Testis (tissue), 3 donors: ENCODE results near the gene CENPX. TPM values are rescaled to one million over a fixed set of nuclear protein-coding genes. Genes with fewer than 3 reads are reported as not detected.

Source experiments
- DNase-seq: peaks from one replicate; pipeline ENCODE4 v3.0.0-alpha.2; 2019
- H3K27ac ChIP-seq, 2 donors: fragments of 200-600 bp; sonication (generic); one replicate each; pipeline ENCODE4 v1.5.1; 2019
- H3K27me3 ChIP-seq: fragments of 200-600 bp; sonication (generic); one replicate; pipeline ENCODE4 v1.5.1; 2019
- H3K36me3 ChIP-seq: fragments of 200-600 bp; sonication (generic); one replicate; pipeline ENCODE4 v1.5.1; 2017; ENCODE audit warnings: low read depth; ENCODE audit errors: missing control alignments
- H3K4me1 ChIP-seq: fragments of 200-600 bp; sonication (generic); one replicate; pipeline ENCODE4 v1.5.1; 2019
- H3K4me3 ChIP-seq, 2 donors: fragments of 200-600 bp; sonication (generic); one replicate each; pipeline ENCODE4 v1.5.1; 2017 to 2019
- H3K9me3 ChIP-seq: fragments of 200-600 bp; sonication (generic); one replicate; pipeline ENCODE4 v1.5.1; 2017
- CTCF ChIP-seq, 3 experiments: fragments of 450-650 bp in 2 of 3; fragments of 200-600 bp in 1 of 3; sonication (generic) in 1 of 3; IDR thresholded peaks; one replicate each; pipeline ENCODE4 v1.5.1; 2016 to 2019; ENCODE audit warnings: antibody characterized with exemption in 3 of 3, mild to moderate bottlenecking in 2 of 3, moderate library complexity in 1 of 3
- POLR2A ChIP-seq: fragments of 450-650 bp; IDR thresholded peaks from one replicate; pipeline ENCODE4 v1.6.1; 2017; ENCODE audit warnings: antibody characterized with exemption, mild to moderate bottlenecking, moderate library complexity
- WGBS, 2 donors: methylation state at CpG; one replicate each; pipeline ENCODE4 v1.1.5; 2018; 5-methylcytosine and 5-hydroxymethylcytosine counted together
- intact Hi-C: fragments of 100-400 bp; cut with DNase I; formaldehyde crosslinking; loops from one replicate; pipeline ENCODE4 v1.15.1; 2023; ENCODE audit warnings: low total_unique reads
- polyA plus RNA-seq: library from polyadenylated mRNA; stranded (reverse); fragments of 350-450 nt; fragmentation: Illumina TruSeq; extraction: RNeasy Lipid Tissue Mini Kit (QIAGEN cat#74804); gene quantifications from one replicate; pipeline ENCODE4 v1.2.3, GENCODE V29; 2014; ENCODE audit warnings: low read depth, low replicate concordance; ENCODE audit not compliant: insufficient read depth
- total RNA-seq, 2 donors: library from RNA; depleted of rRNA; stranded (reverse); fragments of >200 nt; gene quantifications; one replicate each; pipeline ENCODE4 v1.2.3, GENCODE V29; 2016

The CENPX gene
- total and polyA plus RNA-seq, 3 donors from 2014 or later: 43.0 to 51.8 (median 43.5) TPM

GRCh38 chr17:82018152-82018988 lies 4.3 kb downstream of the CENPX start:
- Histone ChIP-seq H3K36me3 (no peaks in the 10 kb centered on the region), H3K27me3 (no peaks in the 10 kb centered on the region), H3K27ac (no peak overlapping the region), H3K4me1 (peaks cover 10% of the 10 kb centered on the region), H3K9me3 (no peaks in the 10 kb centered on the region), H3K4me3 (no peak overlapping the region)
- 77 to 80% methylated on average over 10 to 19 of the region's 19 CpGs for WGBS, 2 donors
- TF ChIP-seq CTCF (IDR thresholded peaks at IDR 0.05) (no peak), POLR2A (no peak)
- no peak for DNase-seq
- intact Hi-C loops: no loop called here

GRCh38 chr17:82017612-82018151 lies 5.0 kb downstream of the CENPX start:
- intact Hi-C loops: no loop called here
- WGBS, 2 donors: 84% methylated on average over 13 of the region's 13 CpGs; no CpG with 5 or more reads in 1 of the 2 donors
- DNase-seq: no peak

GRCh38 chr17:82016875-82017459 lies 5.7 kb downstream of the CENPX start:
- Histone ChIP-seq H3K27ac (no peak overlapping the region), H3K4me1 (peaks cover 13% of the 10 kb centered on the region), H3K36me3 (no peaks in the 10 kb centered on the region), H3K27me3 (no peaks in the 10 kb centered on the region), H3K4me3 (no peak overlapping the region), H3K9me3 (no peaks in the 10 kb centered on the region)
- intact Hi-C loops: no loop called here
- TF ChIP-seq POLR2A (no peak), CTCF (IDR thresholded peaks at IDR 0.05) (no peak)
- no peak for DNase-seq
- WGBS, 2 donors: 91 to 93% methylated on average over 21 to 23 of the region's 24 CpGs

More at GRCh38 chr17:82017612-82018151, 5.0 kb downstream of the CENPX start:
- no peak for TF ChIP-seq POLR2A
- no peak for TF ChIP-seq CTCF (IDR thresholded peaks at IDR 0.05)
- H3K36me3 ChIP-seq: no peaks in the 10 kb centered on the region
- peaks cover 15% of the 10 kb centered on the region for H3K4me1 ChIP-seq
- H3K4me3 ChIP-seq: no peak overlapping the region
- H3K27me3 ChIP-seq: no peaks in the 10 kb centered on the region
- no peaks in the 10 kb centered on the region for H3K9me3 ChIP-seq
- H3K27ac ChIP-seq: no peak overlapping the region

GRCh38 chr17:82016061-82016874 lies 6.4 kb downstream of the CENPX start:
- Histone ChIP-seq H3K27me3 (no peaks in the 10 kb centered on the region), H3K4me3 (no peak overlapping the region), H3K36me3 (no peaks in the 10 kb centered on the region), H3K27ac (no peak overlapping the region), H3K4me1 (peaks cover 6% of the 10 kb centered on the region), H3K9me3 (no peaks in the 10 kb centered on the region)
- no peak for DNase-seq
- intact Hi-C loops: no loop called here
- TF ChIP-seq POLR2A (no peak), CTCF (IDR thresholded peaks at IDR 0.05) (no peak)
- WGBS, 2 donors: 91 to 95% methylated on average over 7 to 22 of the region's 28 CpGs
